NCI-H345 treated with DMSO at 0.1 percent for 48 hours (cell line): ENCODE results near the gene TEX19.
"Not testable (repeated sequence)": the region's sequence is repeated elsewhere in the genome, so short reads cannot be mapped to it uniquely, and the experiment has no call there.

Experiments
- DNase-seq: peaks from one replicate; lab custom pipeline; 2025; ENCODE audit not compliant: unreplicated experiment; lab: John Stamatoyannopoulos, UW

The TEX19 gene

DNA sequence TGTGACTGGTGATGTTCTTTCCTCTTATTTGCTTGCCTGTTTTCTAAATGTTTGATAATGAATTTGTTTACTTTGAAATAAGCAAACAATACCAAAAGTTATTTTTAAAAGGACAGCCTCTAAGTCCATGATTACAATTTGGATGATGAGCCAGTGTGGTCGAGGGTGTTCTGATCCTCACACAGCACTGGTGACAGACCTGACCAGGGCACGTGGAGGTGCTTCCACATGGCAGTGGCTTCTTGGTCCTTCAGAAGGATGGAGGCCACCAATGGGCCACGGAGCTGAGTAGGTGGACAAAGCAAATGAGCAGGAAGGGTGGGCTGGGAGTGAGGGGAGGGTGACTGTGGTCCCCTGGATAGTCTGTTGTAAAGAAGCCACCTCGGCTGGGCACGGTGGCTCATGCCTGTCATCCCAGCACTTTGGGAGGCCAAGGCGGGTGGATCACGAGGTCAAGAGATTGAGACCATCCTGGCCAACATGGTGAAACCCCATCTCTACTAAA, 4.2 kb upstream of the TEX19 start:
- DNase-seq: no peak

DNA sequence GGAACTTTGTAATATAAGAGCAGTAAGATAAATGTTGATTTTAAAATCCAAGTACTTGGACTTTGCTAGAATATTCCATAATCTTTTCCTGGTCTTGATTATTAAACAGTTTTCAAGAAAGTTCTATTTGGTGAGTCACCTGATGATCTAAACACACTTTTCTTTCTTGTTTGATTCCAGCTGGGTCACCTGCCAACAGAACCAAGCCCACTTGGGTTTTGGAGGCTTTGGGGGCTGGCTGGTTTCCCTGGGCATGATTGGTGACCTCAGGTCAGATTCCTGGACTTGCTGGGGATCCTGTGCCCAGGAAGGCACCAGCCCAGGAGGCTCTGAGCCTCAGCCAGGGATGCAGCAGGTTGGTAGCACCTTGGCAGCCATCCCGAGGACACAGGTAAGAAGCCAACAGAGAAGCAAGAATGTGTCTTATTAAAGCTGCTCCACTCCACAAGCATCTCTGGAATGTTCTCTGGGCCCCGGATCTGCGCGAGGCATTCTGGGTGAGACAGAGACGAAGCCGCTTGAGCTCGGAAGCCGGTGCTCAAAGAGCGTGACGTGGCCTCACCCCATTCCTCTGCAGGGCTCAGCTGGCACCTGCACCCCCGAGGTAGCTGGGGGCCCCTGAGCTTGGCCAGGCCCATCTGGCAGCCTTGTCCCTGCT, 3.1 kb upstream of the TEX19 start:
- no peak for DNase-seq

GRCh38 chr17:82356845-82357355, 2.1 kb upstream of the TEX19 start:
- DNase-seq: no peak

GRCh38 chr17:82357394-82357793, 1.7 kb upstream of the TEX19 start:
- no peak for DNase-seq

- DNase-seq: not testable (repeated sequence)
Measured at GRCh38 chr17:82359451-82360074, 516 bp downstream of the TEX19 start.

DNA sequence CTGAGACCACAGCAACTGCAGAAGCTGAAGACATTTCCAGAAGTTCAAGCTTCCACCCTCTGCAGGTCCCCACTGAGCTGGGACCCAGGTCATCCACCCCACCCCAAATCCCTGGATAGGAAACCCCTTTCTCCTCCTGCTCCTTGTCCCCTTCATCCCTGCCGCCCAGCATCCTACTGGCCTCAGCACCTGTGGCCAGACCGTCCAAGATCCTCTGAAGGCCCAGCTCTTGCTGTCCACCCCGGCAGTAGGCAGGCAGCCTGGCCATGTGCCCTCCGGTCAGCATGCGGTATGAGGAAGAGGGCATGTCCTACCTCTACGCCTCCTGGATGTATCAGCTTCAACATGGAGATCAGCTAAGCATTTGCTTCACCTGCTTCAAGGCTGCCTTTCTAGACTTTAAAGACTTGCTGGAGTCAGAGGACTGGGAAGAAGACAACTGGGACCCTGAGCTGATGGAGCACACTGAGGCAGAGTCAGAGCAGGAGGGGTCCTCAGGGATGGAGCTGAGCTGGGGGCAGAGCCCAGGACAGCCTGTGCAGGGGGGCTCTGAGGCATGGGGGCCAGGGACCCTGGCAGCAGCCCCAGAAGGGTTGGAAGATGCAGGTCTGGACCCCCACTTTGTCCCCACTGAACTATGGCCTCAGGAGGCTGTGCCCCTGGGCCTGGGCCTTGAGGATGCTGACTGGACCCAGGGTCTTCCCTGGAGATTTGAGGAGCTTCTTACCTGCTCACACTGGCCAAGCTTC, 3.0 kb downstream of the TEX19 start:
- DNase-seq: no peak

- DNase-seq: no peak
Measured at GRCh38 chr17:82365606-82366295, 6.7 kb downstream of the TEX19 start.

DNA sequence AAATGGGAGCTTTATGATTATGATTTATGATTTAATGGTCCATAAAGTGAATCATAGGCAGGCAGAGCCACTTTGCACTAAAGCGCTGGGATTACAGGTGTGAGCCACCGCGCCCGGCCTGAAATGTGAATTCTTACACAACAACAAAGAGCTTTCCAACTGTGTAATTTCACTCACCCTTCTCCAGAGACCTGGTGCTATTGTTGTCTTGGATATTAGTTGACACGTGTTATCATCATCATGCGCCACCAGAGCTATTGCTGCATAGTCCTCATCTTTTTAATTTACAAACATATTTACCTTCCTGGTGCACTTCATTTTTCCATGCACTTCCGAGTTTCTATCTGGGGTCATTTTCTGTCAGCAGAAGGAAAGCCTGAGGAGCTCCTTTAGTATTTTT, 7.7 kb downstream of the TEX19 start:
- peak; percentile 33 for DNase-seq

DNA sequence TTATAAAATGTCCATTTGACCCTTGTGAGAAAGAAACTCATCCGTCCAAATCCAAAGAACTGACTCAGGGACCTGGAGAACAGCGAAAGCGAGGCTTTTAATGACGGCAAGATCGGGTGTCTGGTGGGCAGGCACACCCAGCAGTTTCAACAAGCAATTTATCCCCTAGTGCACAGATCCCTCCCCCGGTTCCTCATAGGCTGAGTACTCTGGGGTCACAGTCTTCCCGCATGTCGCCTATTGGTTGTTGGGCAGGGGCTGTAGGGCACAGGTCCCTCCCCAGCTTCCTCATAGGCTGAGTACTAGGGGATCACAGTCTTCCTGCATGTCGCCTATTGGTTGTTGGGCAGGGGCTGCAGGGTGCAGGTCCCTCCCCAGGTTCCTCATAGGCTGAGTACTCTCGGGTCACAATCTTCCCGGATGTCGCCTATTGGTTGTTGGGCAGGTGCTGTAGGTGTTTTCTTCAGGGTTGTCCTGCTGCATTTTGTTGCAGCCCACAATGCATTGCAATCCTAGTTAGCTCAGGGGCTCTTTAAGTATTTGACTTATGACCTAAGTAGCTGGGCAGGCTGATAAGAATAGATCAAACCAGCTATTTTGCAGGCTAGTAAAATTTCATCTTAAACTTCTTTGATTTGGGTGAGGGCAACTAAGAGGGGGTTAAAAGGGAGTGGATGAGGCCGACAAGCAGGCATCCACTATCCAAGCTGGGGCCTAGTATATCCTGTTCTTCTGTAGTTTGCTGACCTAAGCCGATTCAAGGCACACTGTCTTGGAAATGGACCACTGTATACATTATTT, 8.9 kb downstream of the TEX19 start:
- no peak for DNase-seq

GRCh38 chr17:82369211-82369610, 10.2 kb downstream of the TEX19 start:
- DNase-seq: no peak

DNA sequence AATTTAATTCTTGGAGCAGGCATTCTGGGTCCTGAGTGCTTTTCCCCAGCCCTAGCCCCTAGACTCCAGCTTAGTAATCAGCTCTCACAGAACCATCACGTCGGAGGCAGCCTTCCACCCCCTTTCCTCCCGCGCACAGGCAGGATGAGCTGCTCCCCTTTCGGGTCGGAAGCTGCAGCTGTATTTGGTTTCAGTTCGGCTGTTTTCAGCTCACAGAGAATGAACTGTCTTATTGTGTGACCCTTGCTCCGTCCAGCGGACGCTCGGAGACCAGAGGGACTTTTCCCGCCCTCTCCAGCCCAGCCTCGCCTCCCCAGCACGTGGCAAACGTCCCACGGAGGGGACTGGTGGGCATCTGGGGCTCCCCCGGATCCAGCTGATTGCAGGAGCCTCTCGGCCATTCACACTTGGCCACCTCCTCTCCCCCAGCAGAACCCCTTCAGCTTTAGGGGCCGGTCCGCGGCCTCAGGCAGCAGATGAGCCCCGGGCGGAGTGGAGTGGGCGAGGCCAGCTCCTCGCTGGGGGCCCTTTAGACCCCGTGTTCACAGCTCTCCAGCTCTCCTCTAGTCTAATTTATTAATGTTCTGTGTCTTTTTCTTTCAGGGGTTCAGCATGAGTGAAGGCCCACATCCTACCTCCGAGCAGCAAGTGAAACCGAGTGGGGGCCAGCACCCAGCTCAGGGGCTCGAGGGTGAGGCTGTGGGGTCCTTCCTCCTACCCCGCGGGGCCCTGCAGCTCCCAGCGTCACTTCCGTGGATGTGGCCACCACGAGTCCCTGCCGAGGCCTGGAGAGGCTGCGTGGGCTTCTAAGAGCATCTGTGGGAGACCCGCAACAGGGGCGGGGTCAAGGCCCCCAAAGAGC, 11.7 kb downstream of the TEX19 start:
- DNase-seq: no peak

- DNase-seq: no peak
Measured at GRCh38 chr17:82371333-82372248, 12.5 kb downstream of the TEX19 start, which contains the start of gene UTS2R. TSS of gene UTS2R (plus strand) at chr17:82371765. CDS start at chr17:82374325, 2,560 bp downstream.

GRCh38 chr17:82372249-82373071, 13.4 kb downstream of the TEX19 start:
- no peak for DNase-seq

GRCh38 chr17:82373072-82373452, 14.0 kb downstream of the TEX19 start:
- DNase-seq: not testable (repeated sequence)

GRCh38 chr17:82373731-82374625, 14.9 kb downstream of the TEX19 start:
- DNase-seq: no peak

DNA sequence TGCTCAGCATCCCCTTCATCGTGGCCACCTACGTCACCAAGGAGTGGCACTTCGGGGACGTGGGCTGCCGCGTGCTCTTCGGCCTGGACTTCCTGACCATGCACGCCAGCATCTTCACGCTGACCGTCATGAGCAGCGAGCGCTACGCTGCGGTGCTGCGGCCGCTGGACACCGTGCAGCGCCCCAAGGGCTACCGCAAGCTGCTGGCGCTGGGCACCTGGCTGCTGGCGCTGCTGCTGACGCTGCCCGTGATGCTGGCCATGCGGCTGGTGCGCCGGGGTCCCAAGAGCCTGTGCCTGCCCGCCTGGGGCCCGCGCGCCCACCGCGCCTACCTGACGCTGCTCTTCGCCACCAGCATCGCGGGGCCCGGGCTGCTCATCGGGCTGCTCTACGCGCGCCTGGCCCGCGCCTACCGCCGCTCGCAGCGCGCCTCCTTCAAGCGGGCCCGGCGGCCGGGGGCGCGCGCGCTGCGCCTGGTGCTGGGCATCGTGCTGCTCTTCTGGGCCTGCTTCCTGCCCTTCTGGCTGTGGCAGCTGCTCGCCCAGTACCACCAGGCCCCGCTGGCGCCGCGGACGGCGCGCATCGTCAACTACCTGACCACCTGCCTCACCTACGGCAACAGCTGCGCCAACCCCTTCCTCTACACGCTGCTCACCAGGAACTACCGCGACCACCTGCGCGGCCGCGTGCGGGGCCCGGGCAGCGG, 15.7 kb downstream of the TEX19 start:
- no peak for DNase-seq
